Fibroblast of mammary gland (primary cell): ENCODE data around the gene CDHR4.
"Not testable (repeated sequence)": the region's sequence is repeated elsewhere in the genome, so short reads cannot be mapped to it uniquely, and the experiment has no call there.

Experiments used
- DNase-seq: peaks from one replicate; pipeline ENCODE4 v3.0.0-alpha.2; 2010; ENCODE audit warnings: low read depth
- H3K4me3 ChIP-seq: 2 replicates; pipeline ENCODE4 v1.5.1; 2011; ENCODE audit warnings: low read depth, mild to moderate bottlenecking, low read length, moderate library complexity; ENCODE audit not compliant: control insufficient read depth
- CTCF ChIP-seq: conservative IDR thresholded peaks from 2 replicates; pipeline ENCODE4 v1.5.1; 2011; ENCODE audit warnings: low read depth, low read length, inconsistent platforms; ENCODE audit not compliant: control insufficient read depth, insufficient read depth

CDHR4 gene

GRCh38 chr3:49761661-49762060 is 38.0 kb downstream of the CDHR4 start:
- no peak for DNase-seq
- no peak for TF ChIP-seq CTCF
- H3K4me3 ChIP-seq: no peak overlapping the region

DNA sequence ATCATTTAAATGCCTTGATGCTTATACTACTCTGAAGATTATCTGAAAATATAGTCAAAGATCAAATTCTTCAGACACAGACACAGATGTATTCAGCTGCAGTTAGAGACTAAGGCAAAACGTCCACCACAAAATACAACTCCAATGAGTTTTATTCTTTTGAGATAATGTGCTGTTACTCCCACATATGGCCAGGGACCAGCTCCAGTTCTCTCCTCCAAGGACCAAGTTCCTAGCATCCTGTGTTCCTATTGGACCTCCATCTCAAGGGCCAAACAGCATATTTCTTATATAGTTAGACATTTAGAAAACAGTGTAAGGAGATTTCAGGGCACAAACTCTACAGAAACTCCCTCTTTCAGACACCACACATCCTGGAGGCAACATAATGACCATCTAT is 40.4 kb downstream of the CDHR4 start:
- no peak for DNase-seq
- TF ChIP-seq CTCF: no peak
- H3K4me3 ChIP-seq: no peak overlapping the region

DNA sequence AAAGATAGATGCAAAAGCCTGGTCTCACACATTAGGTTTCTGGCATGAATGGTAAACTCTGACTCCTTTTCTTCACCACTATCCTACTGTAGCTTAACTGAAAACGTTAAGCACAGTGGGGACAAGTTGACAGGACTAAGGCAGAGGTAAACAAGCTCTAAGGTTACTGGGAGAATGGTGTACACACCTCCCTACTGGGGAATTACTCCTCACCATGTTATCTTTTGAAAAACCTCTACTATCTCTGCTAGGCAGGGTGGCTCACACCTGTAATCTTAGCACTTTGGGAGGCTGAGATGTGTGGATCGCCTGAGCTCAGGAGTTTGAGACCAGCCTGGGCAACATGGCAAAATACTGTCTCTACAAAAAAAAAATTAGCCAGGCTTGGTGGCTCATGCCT is 42.5 kb downstream of the CDHR4 start:
- no peak for DNase-seq
- TF ChIP-seq CTCF: no peak
- no peak overlapping the region for H3K4me3 ChIP-seq

- H3K4me3 ChIP-seq: no peak overlapping the region
- TF ChIP-seq CTCF: no peak
- no peak for DNase-seq
These were observed 43.6 kb downstream of the CDHR4 start for GRCh38 chr3:49756036-49756435.

DNA sequence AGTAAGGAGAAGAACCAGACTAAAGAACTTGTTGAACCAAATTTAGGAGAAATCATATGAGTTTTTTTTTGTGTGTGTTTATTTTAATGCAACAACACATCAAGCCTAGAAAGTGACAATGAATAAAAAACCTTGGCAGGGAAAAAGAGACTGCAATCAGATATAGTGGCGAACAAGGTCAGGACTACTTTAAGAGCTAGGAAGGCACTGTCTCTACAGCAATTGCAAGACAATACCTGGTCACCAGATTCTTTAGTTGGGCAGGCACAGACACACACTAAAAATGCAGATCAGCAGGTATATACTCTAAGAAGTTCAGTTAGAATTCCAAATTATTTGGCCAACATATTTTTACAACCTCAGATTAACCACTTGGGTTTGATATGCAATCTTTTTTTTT is 45.1 kb downstream of the CDHR4 start:
- no peak overlapping the region for H3K4me3 ChIP-seq
- DNase-seq: no peak
- TF ChIP-seq CTCF: no peak

GRCh38 chr3:49751501-49751900 is 48.2 kb downstream of the CDHR4 start:
- DNase-seq: no peak
- no peak for TF ChIP-seq CTCF

DNA sequence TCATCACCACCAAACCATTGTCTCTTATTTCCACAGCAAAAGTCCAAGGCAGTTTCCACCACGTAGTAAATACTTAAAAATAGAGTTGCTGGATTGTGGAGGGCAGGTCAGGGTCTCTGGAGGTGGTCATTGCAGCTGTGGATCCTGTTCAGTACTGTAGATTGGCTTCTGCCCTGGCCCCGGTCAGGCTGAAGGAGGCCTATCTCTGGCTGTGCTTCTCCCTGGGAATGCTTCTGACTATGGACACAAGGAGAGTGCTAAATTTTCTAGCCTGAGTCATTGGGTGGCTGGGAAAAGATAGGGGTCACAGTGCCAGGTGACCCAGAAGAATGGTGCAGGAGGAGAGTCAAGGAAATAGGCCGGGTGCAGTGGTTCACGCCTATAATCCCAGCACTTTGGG is 49.6 kb downstream of the CDHR4 start:
- no peak for TF ChIP-seq CTCF
- H3K4me3 ChIP-seq: no peak overlapping the region
- no peak for DNase-seq

More at GRCh38 chr3:49751501-49751900, 48.2 kb downstream of the CDHR4 start:
- no peak overlapping the region for H3K4me3 ChIP-seq

- not testable (repeated sequence) for DNase-seq, H3K4me3 ChIP-seq
These were observed 50.8 kb downstream of the CDHR4 start for GRCh38 chr3:49748874-49749273.
